GM12801 (cell line): Measurements from ENCODE around the gene MYBPC3.

Experiments used
- CTCF ChIP-seq: IDR thresholded peaks from one replicate; pipeline ENCODE4 v1.5.1; 2011; ENCODE audit warnings: control low read depth; ENCODE audit not compliant: insufficient read length; ENCODE audit errors: extremely low read depth

The MYBPC3 gene

GRCh38 chr11:47360341-47360740, 7.8 kb upstream of the MYBPC3 start:
- no peak for TF ChIP-seq CTCF

- no peak for TF ChIP-seq CTCF
These were observed 7.1 kb upstream of the MYBPC3 start for GRCh38 chr11:47359586-47359985.

- TF ChIP-seq CTCF, result no peak
These were observed 6.7 kb upstream of the MYBPC3 start for GRCh38 chr11:47359162-47359561.

- TF ChIP-seq CTCF, result no peak
These were observed 6.2 kb upstream of the MYBPC3 start for GRCh38 chr11:47358731-47359051.

- no peak for TF ChIP-seq CTCF
These were observed 5.7 kb upstream of the MYBPC3 start for GRCh38 chr11:47357985-47358730.

GRCh38 chr11:47356998-47357329, 4.5 kb upstream of the MYBPC3 start:
- TF ChIP-seq CTCF, result no peak

- TF ChIP-seq CTCF, result no peak
These were observed 3.9 kb upstream of the MYBPC3 start for GRCh38 chr11:47356129-47356997.
